RCC 7860 (cell line): ENCODE data around the gene DPH7.
"Not testable (repeated sequence)": the region's sequence is repeated elsewhere in the genome, so short reads cannot be mapped to it uniquely, and the experiment has no call there.

Experiments used
- DNase-seq: peaks from one replicate; pipeline ENCODE4 v3.0.0-alpha.2; 2015; ENCODE audit warnings: low spot score
- FAIRE-seq: peaks from 2 replicates; lab custom pipeline; 2012; peaks lifted over from hg19 to GRCh38; lab: Jason Lieb, UNC

The DPH7 gene

GRCh38 chr9:137606734-137607138, 28.0 kb upstream of the DPH7 start:
- FAIRE-seq = no peak
- no peak for DNase-seq

- DNase-seq (no peak), FAIRE-seq (no peak)
Measured at GRCh38 chr9:137606005-137606621, 27.4 kb upstream of the DPH7 start.

DNA sequence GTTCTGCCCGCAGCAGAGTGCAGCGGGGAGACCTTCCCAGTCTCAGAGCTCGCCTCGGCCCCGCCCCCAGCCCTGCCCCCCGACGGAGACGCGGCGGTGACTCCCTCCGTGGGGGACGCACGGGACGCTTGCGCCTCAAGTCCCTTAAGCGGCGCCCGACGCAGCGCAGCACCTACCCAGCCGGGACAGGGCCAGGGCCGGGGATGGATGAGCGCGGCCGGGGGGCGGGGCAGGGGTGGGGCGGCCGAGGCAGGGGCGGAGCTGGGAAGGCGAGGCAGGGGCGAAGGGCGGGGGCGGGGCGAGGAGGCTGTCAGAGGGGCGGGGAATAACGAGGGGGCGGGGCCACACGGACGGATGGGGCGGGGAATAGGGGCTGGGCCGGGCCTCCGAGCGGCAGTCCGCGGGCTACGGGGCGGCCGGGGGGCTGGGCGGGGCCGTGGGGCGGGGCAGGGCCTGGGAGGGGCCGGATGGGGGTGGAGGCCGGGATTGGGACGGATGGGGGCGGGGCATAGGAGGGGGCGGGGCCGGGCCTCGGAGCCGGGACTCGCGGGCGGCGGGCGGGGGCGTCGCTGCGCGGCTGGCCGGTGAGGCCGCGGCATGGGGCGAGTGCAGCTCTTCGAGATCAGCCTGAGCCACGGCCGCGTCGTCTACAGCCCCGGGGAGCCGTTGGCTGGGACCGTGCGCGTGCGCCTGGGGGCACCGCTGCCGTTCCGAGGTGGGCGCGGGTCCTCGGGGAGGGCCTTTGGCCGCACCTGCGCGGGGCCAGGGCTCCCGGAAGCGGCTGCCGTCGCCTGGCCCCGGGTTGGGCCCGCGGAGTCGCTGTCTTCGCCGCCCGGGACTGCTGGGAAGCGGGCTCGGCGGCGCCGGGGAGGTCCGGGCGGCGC, 26.6 kb upstream of the DPH7 start, which contains the start of gene ARRDC1:
Gene ARRDC1, plus strand, starts transcription at position 566 of the 884 bp plus-strand sequence. Its CDS starts 32 bp downstream, at position 598.
- no peak for FAIRE-seq

GRCh38 chr9:137604345-137605086, 25.8 kb upstream of the DPH7 start:
- FAIRE-seq = no peak
- no peak for DNase-seq

More for the DNA sequence above, 26.6 kb upstream of the DPH7 start, which contains the start of gene ARRDC1:
- peak; percentile 76 for DNase-seq

DNA sequence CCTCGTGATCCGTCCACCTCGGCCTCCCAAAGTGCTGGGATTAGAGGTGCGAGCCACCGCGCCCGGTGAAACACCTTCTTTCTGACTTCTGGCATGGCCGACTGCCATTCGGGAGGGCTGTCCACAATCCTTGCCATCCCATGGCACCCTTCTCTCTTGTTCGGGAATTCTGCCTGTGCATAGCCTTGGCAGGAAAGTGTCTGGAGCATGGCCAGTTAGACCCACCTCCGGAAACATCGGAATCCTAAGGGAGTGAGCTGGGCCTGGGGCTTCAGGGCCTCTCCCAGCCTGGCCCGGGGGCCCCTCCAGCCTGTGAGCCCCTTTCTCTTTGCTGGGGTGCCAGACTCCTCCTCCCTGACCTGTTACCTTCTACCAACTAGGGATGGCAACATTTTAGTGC, 25.2 kb upstream of the DPH7 start:
- DNase-seq (no peak), FAIRE-seq (no peak)

DNA sequence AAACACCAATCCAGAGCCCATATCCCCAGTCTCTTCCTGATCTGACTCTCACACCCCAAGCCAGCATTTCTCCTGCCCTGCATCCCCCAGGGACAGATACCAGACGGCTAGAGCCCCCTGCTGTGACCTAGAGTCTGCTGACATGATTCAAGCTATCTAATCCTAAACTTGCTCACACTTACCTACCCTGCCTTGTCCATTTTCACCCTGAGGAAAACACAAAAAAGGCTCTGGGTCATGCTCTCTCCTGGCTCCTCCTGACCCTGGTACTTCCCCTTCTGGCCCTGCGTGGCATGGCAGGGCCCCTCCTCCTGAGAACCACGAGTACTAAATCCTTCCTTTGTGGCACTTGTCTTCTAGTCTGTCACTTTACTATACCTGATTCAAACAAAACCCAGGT, 23.9 kb upstream of the DPH7 start:
- no peak for DNase-seq
- FAIRE-seq = no peak

- FAIRE-seq (no peak), DNase-seq (no peak)
Measured at GRCh38 chr9:137598943-137599342, 20.2 kb upstream of the DPH7 start.

GRCh38 chr9:137596577-137596976, 17.9 kb upstream of the DPH7 start:
- not testable (repeated sequence) for FAIRE-seq

DNA sequence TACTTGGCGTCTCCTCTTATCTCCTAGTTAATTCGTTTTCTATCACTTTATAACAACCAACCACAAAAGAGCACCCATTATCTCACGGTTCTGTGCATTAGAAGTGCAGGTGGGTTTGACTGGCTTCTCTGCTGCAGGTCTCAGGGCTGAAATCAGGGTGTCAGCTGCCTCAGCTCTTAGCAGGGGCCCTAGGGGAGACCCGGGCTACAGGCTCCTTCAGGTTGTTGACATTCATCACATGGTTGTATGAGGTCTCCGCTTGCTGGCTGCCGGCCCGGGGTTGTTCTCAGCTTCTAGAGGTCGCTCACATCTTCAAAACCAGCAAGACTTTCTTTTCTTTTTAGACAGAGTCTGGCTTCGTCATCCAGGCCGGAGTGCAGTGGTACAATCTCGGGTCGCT, 14.5 kb upstream of the DPH7 start:
- FAIRE-seq = no peak
- no peak for DNase-seq

More at GRCh38 chr9:137596577-137596976, 17.9 kb upstream of the DPH7 start:
- DNase-seq = not testable (repeated sequence)

DNA sequence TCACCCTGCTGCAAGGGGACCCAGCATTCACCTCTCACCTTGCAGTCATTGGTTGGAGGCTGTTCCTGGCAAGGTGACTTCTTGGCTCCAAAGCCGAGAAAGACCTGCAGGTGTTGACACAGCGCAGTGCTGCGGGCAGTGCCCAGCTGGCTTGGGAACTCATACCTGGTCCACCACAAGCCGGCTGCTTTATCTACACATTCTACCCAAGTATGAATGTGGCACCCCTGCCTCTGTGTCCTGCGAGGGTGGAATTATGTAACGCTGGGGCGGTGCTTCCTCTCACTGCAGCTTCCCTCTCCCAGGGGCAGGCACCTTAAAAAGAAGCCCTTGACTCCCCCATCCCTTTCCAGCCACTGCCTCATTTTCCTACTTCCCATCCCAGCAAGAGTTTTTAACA, 14.0 kb upstream of the DPH7 start:
- FAIRE-seq = no peak
- DNase-seq = no peak

GRCh38 chr9:137590469-137591383, 12.0 kb upstream of the DPH7 start, which contains the start of gene ZMYND19:
Gene ZMYND19, minus strand, starts transcription at chr9:137590512. Its CDS starts 249 bp downstream, at chr9:137590263.
- FAIRE-seq (no peak), DNase-seq (peak; percentile 77)

DNA sequence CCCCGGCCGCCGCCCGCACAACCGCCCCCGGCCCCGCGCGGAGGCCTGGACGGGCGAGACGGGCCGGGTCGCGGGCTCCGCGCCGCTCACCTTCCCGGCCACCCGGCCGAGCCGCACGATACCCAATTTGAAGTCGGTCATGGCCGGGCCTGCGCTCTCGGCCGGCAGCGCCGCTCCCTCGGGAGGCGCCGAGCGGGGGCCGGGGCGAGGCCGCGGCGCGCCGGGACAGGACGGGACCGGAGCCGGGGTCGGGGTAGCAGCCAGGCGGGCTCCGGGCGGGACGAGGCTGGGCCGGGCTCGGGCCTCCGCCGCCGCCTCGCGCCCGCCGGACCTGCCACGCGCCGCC, 11.4 kb upstream of the DPH7 start:
- FAIRE-seq (no peak), DNase-seq (no peak)

DNA sequence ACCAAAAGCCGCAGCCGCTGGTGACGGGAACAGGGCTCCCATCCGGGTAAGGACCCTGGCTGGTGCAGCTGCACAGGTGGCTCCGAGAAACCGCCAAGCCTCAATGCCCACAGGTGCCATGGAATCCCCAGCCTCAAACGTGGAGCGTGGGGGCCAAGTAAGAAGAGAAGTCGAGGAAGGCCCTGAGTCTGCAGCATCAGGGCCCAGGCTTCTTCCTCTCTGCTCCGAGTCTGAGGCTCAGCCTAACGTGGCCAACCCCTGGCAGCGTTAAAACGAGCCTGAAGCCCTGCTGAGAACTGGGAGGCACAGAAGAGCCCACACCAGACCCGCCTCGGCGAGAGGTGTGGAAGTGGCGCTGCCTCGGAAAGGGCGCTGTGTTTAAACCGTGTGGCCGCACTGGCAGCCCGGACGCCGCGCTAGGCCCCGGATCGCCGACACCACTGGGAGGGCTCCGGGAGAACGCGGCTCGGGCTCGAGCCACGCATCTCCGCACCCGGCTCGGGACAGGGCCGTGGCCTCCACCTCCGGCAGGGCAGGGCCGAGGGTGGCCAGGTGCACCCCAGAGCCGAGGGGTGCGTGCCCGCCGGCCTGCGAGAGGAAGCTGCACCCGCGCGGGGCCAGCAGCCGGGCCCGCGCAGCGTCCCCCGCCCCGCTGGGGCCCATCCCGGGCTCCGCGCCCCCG, 10.9 kb upstream of the DPH7 start:
- DNase-seq (peak; percentile 3), FAIRE-seq (no peak)

GRCh38 chr9:137588891-137589290, 10.2 kb upstream of the DPH7 start:
- no peak for DNase-seq
- no peak for FAIRE-seq

- no peak for FAIRE-seq
Measured at GRCh38 chr9:137588311-137588710, 9.6 kb upstream of the DPH7 start.

GRCh38 chr9:137586854-137587253, 8.1 kb upstream of the DPH7 start:
- DNase-seq = no peak
- no peak for FAIRE-seq

More at GRCh38 chr9:137588311-137588710, 9.6 kb upstream of the DPH7 start:
- DNase-seq = no peak

DNA sequence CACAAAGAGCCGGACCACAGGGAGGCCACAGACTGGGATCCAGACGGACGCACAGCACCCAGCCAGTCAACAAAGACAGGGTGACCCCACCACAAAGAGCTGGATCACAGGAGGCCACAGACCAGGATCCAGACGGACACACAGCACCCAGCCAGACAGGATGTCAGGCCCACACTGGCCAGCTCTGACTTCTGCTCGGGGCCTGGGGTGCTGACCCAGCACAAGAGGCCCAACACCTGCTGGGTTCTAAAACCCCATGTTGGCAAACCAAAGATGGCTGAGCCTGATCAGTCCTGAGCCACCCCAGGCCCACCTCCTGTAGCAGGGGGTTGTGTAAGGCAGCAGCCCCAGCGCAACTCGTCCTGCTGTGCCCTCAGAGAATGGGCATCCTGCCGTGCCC, 5.2 kb upstream of the DPH7 start:
- FAIRE-seq (no peak), DNase-seq (no peak)

GRCh38 chr9:137583347-137583746, 4.6 kb upstream of the DPH7 start:
- no peak for FAIRE-seq
- no peak for DNase-seq

DNA sequence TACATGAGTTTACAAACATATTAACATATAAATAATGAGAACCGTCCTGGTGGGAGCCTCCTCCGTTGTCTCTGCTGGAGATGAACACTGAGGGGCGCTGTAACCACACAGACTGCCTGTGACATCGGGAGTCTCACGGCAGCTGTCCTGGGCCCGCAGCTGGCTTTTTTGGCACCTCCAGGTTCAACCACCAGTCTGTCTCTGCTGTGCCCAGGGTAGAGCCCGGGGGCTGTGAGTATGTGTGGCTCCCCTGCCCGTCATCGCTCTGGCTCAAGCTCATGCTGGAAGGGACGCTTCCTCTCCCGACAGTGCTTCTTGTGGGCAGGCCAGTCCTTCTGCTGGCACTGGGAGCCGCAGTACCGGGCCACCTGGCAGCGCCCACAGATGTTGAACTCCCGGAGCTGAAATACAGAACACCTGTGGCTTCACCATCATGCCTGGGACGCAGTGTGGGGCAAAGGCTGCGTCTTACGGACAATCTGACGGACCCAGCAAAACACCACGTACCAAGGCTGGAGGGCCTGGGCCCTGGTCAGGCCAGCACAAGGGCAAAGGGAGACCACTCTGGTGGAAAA, 3.6 kb upstream of the DPH7 start:
- no peak for DNase-seq

More for the DNA sequence above, 3.6 kb upstream of the DPH7 start:
- FAIRE-seq = no peak
